Mucosa of gallbladder (tissue), 1 donor: ENCODE results near the gene NIP7. TPM values are rescaled to one million over a fixed set of nuclear protein-coding genes. Genes with fewer than 3 reads are reported as not detected.

Source experiments
- DNase-seq: peaks from one replicate; pipeline ENCODE4 v3.0.0-alpha.2; 2020; ENCODE audit warnings: low spot score
- total RNA-seq: library from RNA; stranded (reverse); gene quantifications from one replicate; pipeline ENCODE4 v1.2.1, GENCODE V29; 2021
- donor health status: DM: no; HTN: no; CAD: no.

The NIP7 gene
- total RNA-seq, 1 donor from 2014 or later: 14.7 TPM

GRCh38 chr16:69318911-69319289 lies 20.7 kb upstream of the NIP7 start:
- no peak for DNase-seq

GRCh38 chr16:69319381-69319780 lies 20.2 kb upstream of the NIP7 start:
- no peak for DNase-seq

- DNase-seq: no peak
Measured at GRCh38 chr16:69319826-69320739, 19.5 kb upstream of the NIP7 start.

DNA sequence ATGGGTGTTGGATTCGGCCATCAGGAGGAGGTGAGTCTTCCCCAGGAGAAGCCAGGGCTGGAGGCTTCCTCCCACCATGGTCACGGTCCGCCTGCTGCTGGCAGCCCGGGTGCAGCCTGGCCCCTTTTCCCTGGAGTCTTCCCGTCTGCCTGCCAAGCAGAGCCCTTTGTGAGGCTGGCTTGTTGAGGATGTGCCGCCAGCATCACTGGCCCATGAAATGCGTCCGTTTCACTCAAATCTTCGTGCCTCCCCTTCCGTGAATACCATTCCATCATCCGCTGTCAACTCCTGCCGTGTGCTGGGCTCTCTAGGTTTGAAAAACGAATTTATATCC lies 18.9 kb upstream of the NIP7 start:
- no peak for DNase-seq

DNA sequence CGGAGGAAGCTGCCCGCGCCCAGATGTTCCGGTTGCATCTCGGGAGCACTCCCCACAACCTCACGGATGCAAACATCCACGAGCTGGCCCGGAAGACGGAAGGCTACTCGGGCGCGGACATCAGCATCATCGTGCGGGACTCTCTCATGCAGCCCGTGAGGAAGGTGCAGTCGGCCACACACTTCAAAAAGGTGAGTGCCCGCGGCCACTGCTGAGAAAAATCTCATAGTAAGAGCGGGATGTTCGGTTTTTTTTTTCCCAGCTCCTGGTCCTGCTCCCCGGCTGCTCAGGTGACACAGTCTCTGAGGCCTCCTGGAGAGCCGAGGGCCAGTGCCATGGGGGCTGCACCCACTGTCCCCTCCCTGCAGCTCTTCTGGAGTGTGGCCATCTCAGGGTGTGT lies 18.5 kb upstream of the NIP7 start:
- DNase-seq: no peak

DNA sequence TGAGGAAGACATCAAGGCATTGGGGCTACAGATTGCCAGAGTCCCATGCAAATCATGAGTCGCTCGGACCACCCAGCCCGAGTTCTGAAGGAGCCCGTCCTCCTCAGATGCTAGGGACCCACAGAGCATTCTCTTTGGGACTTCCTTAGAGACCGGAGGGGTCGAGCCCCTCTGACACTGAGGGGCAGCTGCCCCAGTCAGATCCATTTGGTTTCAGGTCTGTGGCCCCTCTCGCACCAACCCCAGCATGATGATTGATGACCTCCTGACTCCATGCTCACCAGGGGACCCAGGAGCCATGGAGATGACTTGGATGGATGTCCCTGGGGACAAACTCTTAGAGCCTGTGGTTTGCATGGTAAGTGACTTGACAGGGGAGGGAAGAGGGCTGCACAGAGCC lies 17.2 kb upstream of the NIP7 start:
- DNase-seq: no peak

- DNase-seq: no peak
Measured at GRCh38 chr16:69323415-69323814, 16.2 kb upstream of the NIP7 start.

DNA sequence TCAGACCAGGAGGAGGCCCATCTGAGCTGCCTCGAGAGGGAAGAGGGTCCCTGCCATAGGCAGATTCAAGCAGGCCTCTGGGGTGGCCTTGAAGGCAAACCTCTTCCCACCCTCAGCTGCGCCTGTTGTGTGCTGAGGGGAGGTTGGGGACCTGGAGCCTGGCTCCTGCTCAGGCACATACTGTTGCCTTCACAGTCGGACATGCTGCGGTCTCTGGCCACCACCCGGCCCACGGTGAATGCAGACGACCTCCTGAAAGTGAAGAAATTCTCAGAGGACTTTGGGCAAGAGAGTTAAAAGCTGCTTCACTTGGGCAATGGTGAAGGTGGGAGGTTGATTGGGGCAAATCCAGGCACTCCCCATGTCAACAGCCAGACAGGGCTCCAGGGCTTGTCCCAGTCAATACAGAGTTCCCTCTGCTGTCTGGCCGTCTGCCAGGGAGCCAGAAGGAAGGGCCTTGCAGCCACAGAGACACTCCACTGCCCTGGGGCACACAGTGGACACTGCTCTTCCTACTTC lies 15.5 kb upstream of the NIP7 start:
- DNase-seq: peak; percentile 70

DNA sequence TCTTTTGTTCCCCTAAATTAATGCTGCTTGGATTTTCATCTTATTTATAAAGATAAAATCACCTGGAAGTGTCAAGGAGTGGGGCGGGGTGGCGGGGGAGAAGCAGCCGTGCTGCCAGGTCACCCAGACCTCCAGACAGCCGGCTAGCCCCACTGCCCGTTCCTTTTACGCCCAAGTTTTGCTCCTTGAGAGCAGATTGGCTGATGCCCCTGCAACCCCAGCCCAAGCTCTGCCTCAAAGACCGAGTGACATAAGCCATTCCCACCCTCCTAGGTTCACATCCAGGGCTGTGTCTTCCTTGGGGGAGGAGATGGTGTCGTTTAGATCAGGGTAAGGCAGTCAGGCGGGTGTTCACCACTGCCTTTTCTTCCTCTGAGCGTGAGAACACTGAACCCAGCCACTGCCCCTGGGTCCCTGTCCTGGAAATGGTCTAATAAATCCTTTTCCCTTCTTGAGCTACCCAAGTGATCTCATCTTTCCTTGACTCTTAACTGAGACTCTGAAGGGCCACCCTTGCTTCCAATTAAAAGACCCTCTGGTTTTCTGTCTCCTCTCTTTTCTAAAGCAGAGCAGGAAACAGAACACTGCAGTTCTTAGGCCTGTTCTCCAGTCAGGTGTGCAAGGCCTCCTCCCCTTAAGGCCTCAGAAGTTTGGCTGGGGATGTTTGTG lies 14.9 kb upstream of the NIP7 start:
- no peak for DNase-seq

DNA sequence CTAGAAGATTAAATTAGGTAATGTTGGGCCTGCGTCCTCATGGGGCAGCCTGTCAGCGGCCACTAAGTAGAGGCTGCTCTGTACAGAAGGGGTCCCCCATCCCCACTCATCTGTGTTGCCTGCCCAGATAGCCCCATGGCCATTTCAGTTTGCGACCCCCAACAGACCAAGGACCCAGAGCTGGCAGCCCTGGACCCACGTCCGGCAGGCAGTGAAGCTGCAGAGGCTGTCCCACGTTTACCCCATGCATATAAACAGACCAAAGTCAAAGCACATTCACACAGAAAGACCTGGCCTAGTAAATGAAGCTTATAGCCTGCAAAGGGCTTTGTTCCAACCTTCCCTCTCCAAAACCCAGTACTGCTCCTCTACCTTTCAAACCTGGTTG lies 13.8 kb upstream of the NIP7 start:
- DNase-seq: no peak

- DNase-seq: peak; percentile 67
Measured at GRCh38 chr16:69326172-69326873, 13.2 kb upstream of the NIP7 start.

DNA sequence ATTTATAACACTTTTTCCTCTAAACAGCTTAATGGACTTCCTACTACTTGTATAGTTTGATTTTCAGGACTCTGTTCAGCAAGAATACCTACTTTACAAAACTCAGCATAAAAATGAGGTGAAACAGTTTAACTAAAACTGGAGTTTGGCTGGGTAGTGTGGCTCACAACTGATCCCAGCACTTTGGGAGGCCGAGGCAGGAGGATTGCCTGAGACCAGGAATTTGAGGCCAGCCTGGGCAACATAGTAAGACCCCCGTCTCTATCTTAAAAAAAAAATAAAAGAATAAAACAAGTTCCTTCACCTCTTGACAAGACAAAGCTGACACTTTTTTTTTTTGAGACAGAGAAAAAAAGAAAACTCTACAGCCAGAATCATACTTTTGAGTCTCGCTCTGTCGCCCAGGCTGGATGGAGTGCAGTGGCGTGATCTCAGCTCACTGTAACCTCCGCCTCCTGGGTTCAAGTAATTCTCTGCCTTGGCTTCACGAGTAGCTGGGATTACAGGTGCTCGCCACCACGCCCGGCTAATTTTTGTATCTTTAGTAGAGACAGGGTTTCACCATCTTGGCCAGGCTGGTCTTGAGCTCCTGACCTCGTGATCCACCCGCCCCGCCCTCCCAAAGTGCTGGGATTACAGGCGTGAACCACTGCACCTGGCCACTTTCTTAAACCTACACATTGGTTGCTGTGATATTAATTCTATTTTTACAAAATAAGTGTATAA lies 11.8 kb upstream of the NIP7 start:
- DNase-seq: no peak

GRCh38 chr16:69328854-69329316 lies 10.7 kb upstream of the NIP7 start:
- no peak for DNase-seq

GRCh38 chr16:69329369-69330285 lies 9.9 kb upstream of the NIP7 start:
- no peak for DNase-seq

DNA sequence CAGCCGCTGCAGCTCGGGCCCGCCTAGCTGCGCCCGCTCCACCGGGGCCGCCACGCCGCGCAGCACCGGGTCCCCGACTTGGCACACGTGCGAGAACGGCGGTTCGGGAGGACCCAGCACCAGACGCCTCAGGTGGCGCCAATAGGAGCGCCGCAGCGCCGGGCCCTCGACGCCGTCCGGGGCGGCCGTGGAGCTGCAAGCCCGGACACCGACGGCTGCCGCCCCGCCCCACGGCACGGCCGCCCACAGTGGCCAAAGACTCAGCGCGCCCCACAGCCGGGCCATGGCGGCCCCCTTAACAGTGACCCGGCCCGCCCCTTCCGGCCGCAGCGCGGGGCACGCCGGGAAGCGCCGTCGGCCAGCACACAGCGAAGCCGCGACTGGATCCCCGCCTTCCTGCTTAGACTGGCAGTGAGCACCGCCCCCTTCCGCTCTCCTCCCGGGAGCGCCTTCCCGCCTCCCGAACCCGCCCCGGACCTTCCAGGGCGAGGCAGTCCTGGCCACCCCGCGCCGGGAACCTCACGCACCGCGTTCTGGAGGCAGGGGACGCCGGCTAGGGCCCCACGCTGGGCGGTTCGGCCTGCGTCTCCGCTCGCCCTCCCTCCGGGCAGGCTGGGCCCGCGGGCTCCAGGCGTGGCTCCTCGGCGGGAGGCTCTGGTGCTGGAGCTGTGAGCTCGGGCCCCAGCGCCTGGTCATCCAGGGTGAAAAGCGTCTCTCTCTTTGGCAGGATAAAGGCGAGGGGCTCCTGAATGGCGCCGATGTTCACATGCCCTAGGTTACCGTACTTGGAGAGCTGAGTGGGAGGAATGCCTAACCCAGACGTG lies 9.1 kb upstream of the NIP7 start, which contains the start of gene PDF:
Gene PDF (minus strand): TSS at position 303 of the 824 bp plus-strand sequence. CDS start 18 bp downstream, at position 285.
- peak; percentile 93 for DNase-seq

- DNase-seq: no peak
Measured at GRCh38 chr16:69334696-69335095, 4.9 kb upstream of the NIP7 start.

GRCh38 chr16:69338557-69339288 lies 849 bp upstream of the NIP7 start:
- no peak for DNase-seq

GRCh38 chr16:69340095-69340644 lies 598 bp downstream of the NIP7 start:
- DNase-seq: no peak

GRCh38 chr16:69344171-69344570 lies 4.6 kb downstream of the NIP7 start:
- no peak for DNase-seq
